Activated CD4-positive, alpha-beta T cell treated with anti-CD3 and anti-CD28 coated beads, Interleukin-2, amount 50 U/mL, for 1 hour (primary cell): Measurements from ENCODE around the gene XPR1.

ENCODE experiments used
- DNase-seq: peaks from one replicate; pipeline ENCODE4 v3.0.0-alpha.2; 2020

XPR1 gene

GRCh38 chr1:180631766-180632325 lies at the start of gene XPR1:
TSS of gene XPR1 (plus strand) at chr1:180632022. CDS start at chr1:180632202, 180 bp downstream.
- DNase-seq, result peak; percentile 99

GRCh38 chr1:180584869-180585268 lies 47.0 kb upstream of the XPR1 start:
- no peak for DNase-seq

DNA sequence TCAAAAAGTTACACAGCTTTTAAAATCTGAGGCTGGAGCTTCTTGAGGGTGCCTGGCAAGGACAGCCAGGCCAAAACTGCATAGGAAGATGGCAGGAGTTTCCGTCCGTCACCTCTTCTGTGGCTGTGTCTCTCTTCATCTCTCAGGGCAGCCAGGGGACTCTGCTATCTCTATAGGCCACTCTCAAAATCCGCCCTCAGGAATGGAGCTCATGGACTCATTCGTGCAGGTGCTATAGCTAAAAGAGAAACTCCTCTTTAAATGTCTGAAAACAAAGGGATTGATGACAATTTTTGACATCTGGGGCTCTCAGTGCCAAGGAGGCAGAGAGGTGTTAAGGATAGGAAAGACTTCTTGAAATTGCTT lies 45.8 kb upstream of the XPR1 start:
- DNase-seq, result no peak

GRCh38 chr1:180586671-180587155 lies 45.1 kb upstream of the XPR1 start:
- no peak for DNase-seq

GRCh38 chr1:180588121-180588520 lies 43.7 kb upstream of the XPR1 start:
- DNase-seq, result no peak

DNA sequence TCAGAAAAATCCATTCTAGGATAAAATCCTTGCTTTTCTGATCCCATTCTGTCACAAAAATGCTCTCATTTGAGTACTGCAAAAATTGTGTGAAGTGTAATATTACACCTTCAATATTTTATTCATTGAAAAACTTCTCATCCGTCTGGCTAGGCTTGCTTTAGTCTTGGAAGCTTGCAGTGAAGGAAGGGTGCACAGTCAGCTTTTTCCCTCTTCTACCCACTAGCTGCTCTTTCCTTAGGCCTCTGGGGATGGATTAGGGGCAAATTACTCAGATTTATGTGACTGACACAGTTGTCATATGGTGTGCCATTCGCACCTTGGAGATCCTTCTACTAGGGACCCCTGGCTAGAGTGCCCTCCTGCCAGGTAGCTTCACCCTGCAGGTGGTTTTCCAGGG lies 40.9 kb upstream of the XPR1 start:
- no peak for DNase-seq

DNA sequence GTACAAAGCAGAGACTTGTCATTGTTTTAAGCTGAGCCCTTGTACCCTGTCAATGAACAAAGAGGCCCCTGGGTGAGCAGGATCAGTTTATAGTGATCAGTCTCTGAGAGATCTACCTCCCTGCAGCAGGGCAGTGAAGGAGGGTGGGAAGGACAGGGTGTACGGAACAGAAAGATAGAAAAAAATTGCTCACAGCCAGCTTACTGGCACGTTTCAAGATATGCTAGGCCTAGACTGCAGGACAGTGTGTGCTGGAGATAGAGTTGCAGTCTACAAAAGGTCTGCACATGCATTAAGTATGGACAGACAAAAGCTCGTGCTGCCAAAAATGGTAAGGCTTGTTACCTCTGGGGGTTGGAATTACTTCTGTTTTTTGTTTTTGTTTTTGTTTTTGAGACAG lies 38.4 kb upstream of the XPR1 start:
- DNase-seq, result no peak

DNA sequence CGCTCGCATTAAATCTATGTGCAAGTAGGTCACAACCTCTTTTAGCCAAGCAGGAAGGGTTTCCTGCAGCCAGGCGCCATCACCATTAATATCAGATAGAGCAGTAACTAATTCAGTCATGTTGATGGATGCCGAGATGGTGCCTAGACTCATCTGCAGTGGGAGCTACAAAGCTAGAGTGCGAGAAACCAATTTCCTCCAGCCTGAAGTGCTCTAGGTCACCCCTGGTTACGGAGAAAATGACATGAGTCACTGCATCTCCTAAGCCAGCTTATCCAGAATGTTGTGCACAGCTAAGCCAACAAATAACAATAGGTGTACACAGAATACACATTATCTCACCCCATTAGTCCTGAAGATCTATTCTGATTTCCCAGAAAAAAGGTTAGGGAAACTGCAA lies 37.1 kb upstream of the XPR1 start:
- DNase-seq, result no peak

- DNase-seq, result no peak
These were observed 35.9 kb upstream of the XPR1 start for GRCh38 chr1:180595966-180596365.

DNA sequence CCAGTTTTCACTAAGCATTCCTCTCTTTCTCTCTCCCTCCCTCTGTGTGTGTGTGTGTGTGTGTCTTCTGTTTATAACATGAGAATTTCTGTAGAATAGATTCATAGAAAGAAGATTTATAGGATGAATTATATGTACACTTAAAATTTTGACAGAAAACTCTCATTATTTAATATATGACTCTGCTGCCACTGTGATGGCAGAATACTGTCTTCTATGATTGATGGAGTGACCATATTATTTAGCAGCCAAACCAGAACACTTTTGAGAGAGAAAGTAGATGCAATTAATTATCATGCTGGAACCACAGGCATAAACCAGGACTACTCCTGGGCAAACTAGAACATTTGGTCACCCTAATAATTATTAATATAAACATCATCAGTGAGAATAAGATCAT lies 34.3 kb upstream of the XPR1 start:
- no peak for DNase-seq

DNA sequence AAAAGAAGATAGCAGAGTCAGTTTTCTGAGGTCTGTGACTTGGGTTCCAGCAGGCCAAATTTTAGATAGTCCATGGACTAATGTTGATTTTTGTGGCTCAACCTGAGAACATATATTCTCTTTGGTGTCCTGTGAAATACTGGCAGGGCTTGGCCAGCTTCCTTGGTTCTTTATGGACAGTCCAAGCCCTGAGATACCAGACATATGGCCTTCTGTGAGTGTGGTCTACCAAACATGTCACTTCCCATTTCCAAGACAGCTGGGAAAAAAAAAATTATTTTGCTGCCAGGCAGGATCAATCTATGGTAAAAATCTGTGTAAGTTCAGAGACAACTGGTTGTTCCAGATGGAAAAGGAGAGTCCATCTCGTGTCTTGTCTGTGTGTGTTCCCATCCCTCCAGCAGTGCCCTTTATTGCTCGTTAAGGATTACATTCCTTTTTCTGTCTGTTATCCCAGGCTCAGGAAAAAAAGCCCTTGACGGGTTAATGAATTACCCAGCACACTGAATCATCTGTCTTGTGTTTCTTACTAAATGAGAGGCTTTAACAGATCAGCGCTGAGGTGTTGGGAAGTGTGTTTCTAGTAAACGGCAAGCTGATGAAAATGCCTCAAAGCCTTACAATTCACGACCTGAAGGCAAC lies 33.4 kb upstream of the XPR1 start:
- no peak for DNase-seq

DNA sequence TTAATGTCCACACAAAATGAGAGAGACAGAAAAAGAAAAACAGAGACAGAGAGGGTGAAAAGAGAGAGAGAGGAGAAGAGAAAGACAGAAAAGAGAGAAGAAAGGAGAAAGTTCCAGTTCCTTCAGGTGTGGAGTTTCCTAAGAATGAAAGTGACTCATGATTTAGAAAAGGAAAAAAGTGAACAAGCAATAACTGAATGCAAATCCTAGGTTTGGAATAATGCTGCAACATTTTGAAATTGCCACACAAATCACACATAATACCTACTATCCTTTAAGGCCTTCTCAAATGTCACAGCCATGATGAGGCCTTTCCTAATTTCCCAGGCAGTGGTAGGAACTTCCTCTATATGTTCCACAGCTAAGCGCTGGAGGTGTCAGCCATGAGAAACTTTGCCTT lies 31.5 kb upstream of the XPR1 start:
- no peak for DNase-seq

- DNase-seq, result no peak
These were observed 30.3 kb upstream of the XPR1 start for GRCh38 chr1:180601512-180601911.

- no peak for DNase-seq
These were observed 28.5 kb upstream of the XPR1 start for GRCh38 chr1:180603223-180603849.

- DNase-seq, result no peak
These were observed 28.0 kb upstream of the XPR1 start for GRCh38 chr1:180603850-180604226.

DNA sequence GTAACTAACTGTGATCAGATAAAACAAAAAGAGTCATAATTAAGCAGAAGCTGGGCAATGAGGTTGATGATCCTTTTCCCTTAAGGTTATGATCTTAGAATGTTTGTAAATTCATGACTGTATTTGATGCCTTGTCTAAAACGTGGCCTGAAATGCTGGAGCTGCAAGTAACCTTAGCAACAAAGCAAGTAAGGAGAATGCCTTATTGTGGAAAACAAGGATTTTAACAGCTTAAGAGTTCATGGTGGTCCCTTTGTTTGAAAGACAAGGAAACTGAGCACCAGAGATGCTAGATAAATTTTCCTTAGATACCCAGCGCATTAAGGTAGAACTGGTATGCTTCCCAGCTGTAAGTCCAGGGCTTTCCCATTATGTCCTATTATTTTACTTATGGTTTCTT lies 25.7 kb upstream of the XPR1 start:
- DNase-seq, result no peak

DNA sequence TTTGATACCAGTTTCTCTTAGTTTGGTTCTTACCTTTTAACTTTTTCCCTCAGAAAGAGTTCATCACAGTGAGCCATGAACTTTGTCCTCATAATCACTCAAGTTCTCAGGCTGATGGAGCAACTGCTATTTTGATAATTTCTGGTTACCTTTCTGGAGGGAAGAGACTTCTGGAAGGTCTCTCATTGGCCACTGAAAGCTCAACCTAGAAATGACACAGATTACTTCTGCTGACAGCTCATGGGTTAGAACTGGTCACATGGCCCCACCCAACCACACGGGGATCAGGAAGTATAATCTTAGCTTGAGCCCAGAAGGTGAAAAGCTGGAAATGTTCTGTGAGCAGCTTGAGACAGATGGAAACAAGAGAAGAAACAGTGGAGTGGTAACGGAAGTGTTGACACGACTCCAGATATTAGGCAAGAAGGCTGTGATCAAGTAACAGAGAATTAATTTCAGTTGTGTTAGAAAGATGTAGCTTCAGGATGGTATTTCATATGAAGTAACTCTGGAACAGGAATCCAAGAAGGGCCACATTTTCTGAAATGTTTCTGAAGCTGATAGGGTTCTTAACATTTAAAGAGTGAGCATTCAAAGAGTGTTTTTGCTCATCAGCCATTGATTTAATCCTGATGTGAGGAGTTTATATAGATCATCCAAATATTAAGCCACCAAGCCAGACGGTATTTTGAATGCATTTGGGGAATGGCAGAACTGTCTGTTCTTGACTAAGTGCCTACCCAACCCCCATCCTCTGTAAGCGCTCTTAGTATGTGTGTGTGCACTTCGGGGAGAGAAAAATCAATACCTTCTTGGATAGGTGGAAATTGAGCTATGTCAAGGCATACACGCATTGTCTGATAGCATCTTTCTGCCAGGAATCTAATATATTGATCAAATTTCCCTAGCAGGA lies 21.9 kb upstream of the XPR1 start:
- no peak for DNase-seq

DNA sequence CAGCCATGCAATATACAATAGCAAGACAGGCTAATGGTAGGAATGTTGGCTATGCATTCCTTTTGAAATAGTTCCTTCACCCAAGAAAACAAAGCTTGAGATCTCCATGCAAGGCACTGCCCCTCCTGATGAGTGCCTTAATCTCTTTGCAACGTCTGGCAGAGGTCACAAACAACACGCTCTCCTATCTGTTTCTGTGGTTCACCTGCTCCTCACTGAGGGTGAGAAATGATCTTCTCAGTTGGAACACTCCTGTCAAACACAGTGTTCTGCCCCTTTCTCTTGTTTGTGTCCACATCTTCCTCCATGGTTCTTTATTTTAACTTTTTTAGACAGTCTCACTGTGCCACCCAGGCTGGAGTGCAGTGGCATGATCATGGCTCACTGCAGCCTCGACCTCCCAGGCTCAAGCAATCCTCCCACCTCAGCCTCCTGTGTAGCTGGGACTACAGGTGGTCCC lies 21.2 kb upstream of the XPR1 start:
- no peak for DNase-seq

GRCh38 chr1:180611016-180611930 lies 20.5 kb upstream of the XPR1 start:
- no peak for DNase-seq

GRCh38 chr1:180612632-180613031 lies 19.2 kb upstream of the XPR1 start:
- DNase-seq, result no peak

DNA sequence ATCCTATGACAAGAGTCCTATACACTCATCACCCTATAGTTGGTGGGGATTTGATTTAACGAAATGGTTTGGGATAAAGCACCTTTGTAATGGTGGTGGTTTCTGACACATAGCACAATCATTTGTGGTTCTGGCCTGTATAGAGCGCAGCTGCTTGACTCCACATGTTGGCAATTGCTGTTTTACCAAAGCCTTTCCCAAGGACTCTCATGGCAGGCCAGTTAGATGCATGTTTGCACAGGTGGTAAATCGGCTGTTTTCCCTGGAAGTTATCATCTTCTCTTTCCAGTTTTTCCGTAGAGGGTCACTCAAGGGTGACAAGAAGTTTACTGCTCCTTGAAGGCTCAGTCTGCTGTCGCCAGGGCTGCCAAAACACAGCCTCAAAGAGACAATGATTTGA lies 17.1 kb upstream of the XPR1 start:
- DNase-seq, result no peak
